GM23338 (cell line): ENCODE data around the gene GPATCH2. TPM values are rescaled to one million over a fixed set of nuclear protein-coding genes. Genes with fewer than 3 reads are reported as not detected.

ENCODE experiments used
- ATAC-seq: fragments of 200-7000 bp; cut with Tn5 transposase; 3 replicates; pipeline ENCODE4 v1.9.1; 2020
- DNase-seq: peaks from one replicate; pipeline ENCODE4 v3.0.0-alpha.2; 2015; ENCODE audit warnings: low spot score
- H2AFZ ChIP-seq: fragments of 200-600 bp; sonication (generic); 2 replicates; pipeline ENCODE4 v1.8.0; 2016; ENCODE audit warnings: antibody characterized with exemption, mild to moderate bottlenecking, moderate library complexity
- H3F3A ChIP-seq: fragments of 200-600 bp; sonication (generic); replicated peaks from 2 replicates; pipeline ENCODE4 v1.8.0; 2017; ENCODE audit warnings: antibody characterized with exemption, mixed run types, low read depth
- H3K27ac ChIP-seq: fragments of 200-600 bp; sonication (generic); 2 replicates; pipeline ENCODE4 v1.6.1; 2016; ENCODE audit warnings: low read depth
- H3K27me3 ChIP-seq: fragments of 200-600 bp; sonication (generic); 2 replicates; pipeline ENCODE4 v1.8.0; 2016; ENCODE audit warnings: mild to moderate bottlenecking, mixed run types, moderate library complexity; ENCODE audit not compliant: insufficient read depth
- H3K36me3 ChIP-seq: fragments of 200-600 bp; sonication (generic); 2 replicates; pipeline ENCODE4 v1.8.0; 2016; ENCODE audit warnings: mild to moderate bottlenecking; ENCODE audit not compliant: insufficient read depth
- H3K4me1 ChIP-seq: fragments of 200-600 bp; sonication (generic); 2 replicates; pipeline ENCODE4 v1.8.0; 2016; ENCODE audit warnings: mild to moderate bottlenecking, moderate library complexity; ENCODE audit not compliant: insufficient read depth
- H3K4me2 ChIP-seq: fragments of 200-600 bp; sonication (generic); 2 replicates; pipeline ENCODE4 v1.7.1; 2017; ENCODE audit warnings: mixed run types
- H3K4me3 ChIP-seq: fragments of 200-600 bp; sonication (generic); 2 replicates; pipeline ENCODE4 v1.6.1; 2016; ENCODE audit warnings: mixed run types
- H3K79me2 ChIP-seq: fragments of 200-600 bp; sonication (generic); replicated peaks from 2 replicates; pipeline ENCODE4 v1.8.0; 2017; ENCODE audit warnings: mild to moderate bottlenecking; ENCODE audit not compliant: insufficient read depth
- H3K9me2 ChIP-seq: fragments of 200-600 bp; sonication (generic); 2 replicates; pipeline ENCODE4 v1.8.0; 2017; ENCODE audit not compliant: insufficient read depth
- H4K20me1 ChIP-seq: fragments of 200-600 bp; sonication (generic); replicated peaks from 2 replicates; pipeline ENCODE4 v1.8.0; 2017; ENCODE audit warnings: mild to moderate bottlenecking; ENCODE audit not compliant: insufficient read depth
- H3K27ac Mint-ChIP-seq: 2 replicates; pipeline ENCODE4 v1.8.0; 2020; ENCODE audit warnings: inconsistent platforms, mild to moderate bottlenecking, moderate library complexity, mixed read lengths
- H3K27me3 Mint-ChIP-seq: 3 replicates; pipeline ENCODE4 v1.8.0; 2022; ENCODE audit warnings: low read depth, mild to moderate bottlenecking, moderate library complexity, mixed read lengths, inconsistent platforms; ENCODE audit not compliant: insufficient read depth, poor library complexity
- H3K36me3 Mint-ChIP-seq: 3 replicates; pipeline ENCODE4 v1.8.0; 2021; ENCODE audit warnings: low read depth, mild to moderate bottlenecking, inconsistent platforms, moderate library complexity, mixed read lengths
- H3K4me1 Mint-ChIP-seq: 3 replicates; pipeline ENCODE4 v1.8.0; 2020; ENCODE audit warnings: mild to moderate bottlenecking, inconsistent platforms, mixed read lengths
- H3K4me3 Mint-ChIP-seq: 3 replicates; pipeline ENCODE4 v1.8.0; 2021; ENCODE audit warnings: moderate library complexity, mild to moderate bottlenecking, inconsistent platforms, mixed read lengths
- H3K9me3 Mint-ChIP-seq: 3 replicates; pipeline ENCODE4 v1.8.0; 2020; ENCODE audit warnings: moderate library complexity, mild to moderate bottlenecking, inconsistent platforms, mixed read lengths
- CREB1 ChIP-seq: fragments of 250-450 bp; sonication (Bioruptor Pico); IDR thresholded peaks from 2 replicates; pipeline ENCODE4 v1.5.0; 2020; ENCODE audit warnings: low read depth, mild to moderate bottlenecking, moderate library complexity
- CTCF ChIP-seq, 2 experiments: fragments of 200-600 bp in 1 of 2; sonication (generic) in 1 of 2; conservative IDR thresholded peaks; 2 replicates each; pipeline versions ENCODE4 v1.5.1 to v1.6.1; 2016 to 2017; ENCODE audit warnings: antibody characterized with exemption in 2 of 2, low read depth in 2 of 2, mild to moderate bottlenecking in 2 of 2, moderate library complexity in 1 of 2
- EZH2 ChIP-seq: fragments of 200-600 bp; sonication (generic); IDR thresholded peaks from one replicate; pipeline ENCODE4 v1.8.0; 2017; ENCODE audit warnings: antibody characterized with exemption, mild to moderate bottlenecking, low read depth; ENCODE audit not compliant: unreplicated experiment
- EZH2phosphoT487 ChIP-seq: fragments of 200-600 bp; sonication (generic); IDR thresholded peaks from one replicate; pipeline ENCODE4 v1.8.1; 2018; ENCODE audit warnings: antibody characterized with exemption; ENCODE audit not compliant: unreplicated experiment
- JUNB ChIP-seq: IDR thresholded peaks from one replicate; pipeline ENCODE4 v1.6.1; 2016; ENCODE audit warnings: antibody characterized with exemption; ENCODE audit not compliant: unreplicated experiment
- NANOG ChIP-seq: IDR thresholded peaks from 2 replicates; pipeline ENCODE4 v1.6.1; 2016; ENCODE audit warnings: antibody characterized with exemption, borderline replicate concordance
- POLR2AphosphoS5 ChIP-seq: IDR thresholded peaks from 2 replicates; pipeline ENCODE4 v1.6.1; 2016; ENCODE audit warnings: antibody characterized with exemption, low read depth
- REST ChIP-seq: IDR thresholded peaks from one replicate; pipeline ENCODE4 v1.6.1; 2018; ENCODE audit warnings: antibody characterized with exemption; ENCODE audit not compliant: unreplicated experiment
- STAT1 ChIP-seq: IDR thresholded peaks from one replicate; pipeline ENCODE4 v1.6.1; 2016; ENCODE audit warnings: antibody characterized with exemption; ENCODE audit not compliant: unreplicated experiment
- ZNF114 ChIP-seq: fragments of 250-450 bp; sonication (Bioruptor Pico); IDR thresholded peaks from 2 replicates; pipeline ENCODE4 v1.5.0; 2020; ENCODE audit warnings: mild to moderate bottlenecking, moderate library complexity
- ZNF331 ChIP-seq: fragments of 250-450 bp; sonication (Bioruptor Pico); IDR thresholded peaks from 2 replicates; pipeline ENCODE4 v1.5.0; 2020; ENCODE audit warnings: low read depth, mild to moderate bottlenecking, moderate library complexity
- polyA plus RNA-seq: library from polyadenylated mRNA; unstranded; fragments of >200 nt; fragmentation: Nextera tagmentation; extraction: Ambion mirVana; gene quantifications from 2 replicates; pipeline ENCODE4 v1.2.1, GENCODE V29; 2016
- total RNA-seq: library from RNA; depleted of rRNA; stranded (reverse); fragments of >200 nt; shearing (Covaris generic); gene quantifications from 2 replicates; pipeline ENCODE4 v1.2.3, GENCODE V29; 2014
- TF ChIP-seq, protein P1 (sequence below): IDR thresholded peaks from 2 replicates; pipeline ENCODE4 v1.6.1; 2016; ENCODE audit warnings: antibody characterized with exemption
- TF ChIP-seq, protein P2 (sequence below): fragments of 250-450 bp; sonication (Bioruptor Pico); IDR thresholded peaks from 2 replicates; pipeline ENCODE4 v1.5.0; 2020; ENCODE audit warnings: mild to moderate bottlenecking, moderate library complexity

Gene GPATCH2
- total and polyA plus RNA-seq, 2 experiments from 2014 or later = 12.3 to 26.7 TPM

- H3K4me1 Mint-ChIP-seq = no peaks in the 10 kb centered on the region
- H3K4me3 Mint-ChIP-seq = no peak overlapping the region
- Histone ChIP-seq H3K4me3 (no peak overlapping the region), H3K4me2 (no peak overlapping the region), H4K20me1 (0 out of 2 replicates have a peak, but pooled peaks cover 3% of the 10 kb centered on the region), H3K79me2 (no peaks in the 10 kb centered on the region), H2AFZ (no peak overlapping the region), H3K27me3 (no peaks in the 10 kb centered on the region), H3K36me3 (no peaks in the 10 kb centered on the region), H3K4me1 (no peaks in the 10 kb centered on the region), H3K9me2 (no peaks in the 10 kb centered on the region), H3F3A (no peaks in the 10 kb centered on the region), H3K27ac (no peak overlapping the region)
- H3K27me3 Mint-ChIP-seq = no peaks in the 10 kb centered on the region
- no peak for ATAC-seq
- no peak overlapping the region for H3K27ac Mint-ChIP-seq
- DNase-seq = no peak
- no peaks in the 10 kb centered on the region for H3K9me3 Mint-ChIP-seq
- TF ChIP-seq JUNB = no peak
- TF ChIP-seq CTCF (conservative IDR thresholded peaks at IDR 0.05; ENCODE audit: low read depth in 2 of 2) = no peak
- TF ChIP-seq NANOG = no peak
- no peak for TF ChIP-seq ZNF331
- TF ChIP-seq, protein P1, sequence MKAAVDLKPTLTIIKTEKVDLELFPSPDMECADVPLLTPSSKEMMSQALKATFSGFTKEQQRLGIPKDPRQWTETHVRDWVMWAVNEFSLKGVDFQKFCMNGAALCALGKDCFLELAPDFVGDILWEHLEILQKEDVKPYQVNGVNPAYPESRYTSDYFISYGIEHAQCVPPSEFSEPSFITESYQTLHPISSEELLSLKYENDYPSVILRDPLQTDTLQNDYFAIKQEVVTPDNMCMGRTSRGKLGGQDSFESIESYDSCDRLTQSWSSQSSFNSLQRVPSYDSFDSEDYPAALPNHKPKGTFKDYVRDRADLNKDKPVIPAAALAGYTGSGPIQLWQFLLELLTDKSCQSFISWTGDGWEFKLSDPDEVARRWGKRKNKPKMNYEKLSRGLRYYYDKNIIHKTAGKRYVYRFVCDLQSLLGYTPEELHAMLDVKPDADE = no peak
- TF ChIP-seq, protein P2, sequence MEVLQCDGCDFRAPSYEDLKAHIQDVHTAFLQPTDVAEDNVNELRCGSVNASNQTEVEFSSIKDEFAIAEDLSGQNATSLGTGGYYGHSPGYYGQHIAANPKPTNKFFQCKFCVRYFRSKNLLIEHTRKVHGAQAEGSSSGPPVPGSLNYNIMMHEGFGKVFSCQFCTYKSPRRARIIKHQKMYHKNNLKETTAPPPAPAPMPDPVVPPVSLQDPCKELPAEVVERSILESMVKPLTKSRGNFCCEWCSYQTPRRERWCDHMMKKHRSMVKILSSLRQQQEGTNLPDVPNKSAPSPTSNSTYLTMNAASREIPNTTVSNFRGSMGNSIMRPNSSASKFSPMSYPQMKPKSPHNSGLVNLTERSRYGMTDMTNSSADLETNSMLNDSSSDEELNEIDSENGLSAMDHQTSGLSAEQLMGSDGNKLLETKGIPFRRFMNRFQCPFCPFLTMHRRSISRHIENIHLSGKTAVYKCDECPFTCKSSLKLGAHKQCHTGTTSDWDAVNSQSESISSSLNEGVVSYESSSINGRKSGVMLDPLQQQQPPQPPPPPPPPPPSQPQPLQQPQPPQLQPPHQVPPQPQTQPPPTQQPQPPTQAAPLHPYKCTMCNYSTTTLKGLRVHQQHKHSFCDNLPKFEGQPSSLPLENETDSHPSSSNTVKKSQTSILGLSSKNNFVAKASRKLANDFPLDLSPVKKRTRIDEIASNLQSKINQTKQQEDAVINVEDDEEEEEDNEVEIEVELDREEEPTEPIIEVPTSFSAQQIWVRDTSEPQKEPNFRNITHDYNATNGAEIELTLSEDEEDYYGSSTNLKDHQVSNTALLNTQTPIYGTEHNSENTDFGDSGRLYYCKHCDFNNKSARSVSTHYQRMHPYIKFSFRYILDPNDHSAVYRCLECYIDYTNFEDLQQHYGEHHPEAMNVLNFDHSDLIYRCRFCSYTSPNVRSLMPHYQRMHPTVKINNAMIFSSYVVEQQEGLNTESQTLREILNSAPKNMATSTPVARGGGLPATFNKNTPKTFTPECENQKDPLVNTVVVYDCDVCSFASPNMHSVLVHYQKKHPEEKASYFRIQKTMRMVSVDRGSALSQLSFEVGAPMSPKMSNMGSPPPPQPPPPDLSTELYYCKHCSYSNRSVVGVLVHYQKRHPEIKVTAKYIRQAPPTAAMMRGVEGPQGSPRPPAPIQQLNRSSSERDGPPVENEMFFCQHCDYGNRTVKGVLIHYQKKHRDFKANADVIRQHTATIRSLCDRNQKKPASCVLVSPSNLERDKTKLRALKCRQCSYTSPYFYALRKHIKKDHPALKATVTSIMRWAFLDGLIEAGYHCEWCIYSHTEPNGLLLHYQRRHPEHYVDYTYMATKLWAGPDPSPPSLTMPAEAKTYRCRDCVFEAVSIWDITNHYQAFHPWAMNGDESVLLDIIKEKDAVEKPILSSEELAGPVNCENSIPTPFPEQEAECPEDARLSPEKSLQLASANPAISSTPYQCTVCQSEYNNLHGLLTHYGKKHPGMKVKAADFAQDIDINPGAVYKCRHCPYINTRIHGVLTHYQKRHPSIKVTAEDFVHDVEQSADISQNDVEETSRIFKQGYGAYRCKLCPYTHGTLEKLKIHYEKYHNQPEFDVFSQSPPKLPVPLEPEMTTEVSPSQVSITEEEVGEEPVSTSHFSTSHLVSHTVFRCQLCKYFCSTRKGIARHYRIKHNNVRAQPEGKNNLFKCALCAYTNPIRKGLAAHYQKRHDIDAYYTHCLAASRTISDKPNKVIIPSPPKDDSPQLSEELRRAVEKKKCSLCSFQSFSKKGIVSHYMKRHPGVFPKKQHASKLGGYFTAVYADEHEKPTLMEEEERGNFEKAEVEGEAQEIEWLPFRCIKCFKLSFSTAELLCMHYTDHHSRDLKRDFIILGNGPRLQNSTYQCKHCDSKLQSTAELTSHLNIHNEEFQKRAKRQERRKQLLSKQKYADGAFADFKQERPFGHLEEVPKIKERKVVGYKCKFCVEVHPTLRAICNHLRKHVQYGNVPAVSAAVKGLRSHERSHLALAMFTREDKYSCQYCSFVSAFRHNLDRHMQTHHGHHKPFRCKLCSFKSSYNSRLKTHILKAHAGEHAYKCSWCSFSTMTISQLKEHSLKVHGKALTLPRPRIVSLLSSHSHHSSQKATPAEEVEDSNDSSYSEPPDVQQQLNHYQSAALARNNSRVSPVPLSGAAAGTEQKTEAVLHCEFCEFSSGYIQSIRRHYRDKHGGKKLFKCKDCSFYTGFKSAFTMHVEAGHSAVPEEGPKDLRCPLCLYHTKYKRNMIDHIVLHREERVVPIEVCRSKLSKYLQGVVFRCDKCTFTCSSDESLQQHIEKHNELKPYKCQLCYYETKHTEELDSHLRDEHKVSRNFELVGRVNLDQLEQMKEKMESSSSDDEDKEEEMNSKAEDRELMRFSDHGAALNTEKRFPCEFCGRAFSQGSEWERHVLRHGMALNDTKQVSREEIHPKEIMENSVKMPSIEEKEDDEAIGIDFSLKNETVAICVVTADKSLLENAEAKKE (CRISPR knock-in tag) = no peak
- no peak for TF ChIP-seq EZH2
- TF ChIP-seq STAT1 = no peak
- TF ChIP-seq ZNF114 (CRISPR knock-in tag) = no peak
- TF ChIP-seq CREB1 (CRISPR knock-in tag) = no peak
- TF ChIP-seq REST = no peak
- TF ChIP-seq EZH2phosphoT487 = no peak
- TF ChIP-seq POLR2AphosphoS5 = no peak
- no peaks in the 10 kb centered on the region for H3K36me3 Mint-ChIP-seq
Observed at GRCh38 chr1:217585577-217585976, 45.3 kb downstream of the GPATCH2 start.
